HTR-8/SVneo (cell line): ENCODE measurements around the gene MET.

Experiments
- DNase-seq: peaks from one replicate; pipeline ENCODE4 v3.0.0; 2011; ENCODE audit warnings: low spot score, mixed read lengths; ENCODE audit not compliant: insufficient read length
- FAIRE-seq: peaks from 2 replicates; lab custom pipeline; 2011; peaks lifted over from hg19 to GRCh38; lab: Jason Lieb, UNC

The MET gene

GRCh38 chr7:116696707-116697106 lies 24.7 kb downstream of the MET start:
- no peak for DNase-seq
- no peak for FAIRE-seq

DNA sequence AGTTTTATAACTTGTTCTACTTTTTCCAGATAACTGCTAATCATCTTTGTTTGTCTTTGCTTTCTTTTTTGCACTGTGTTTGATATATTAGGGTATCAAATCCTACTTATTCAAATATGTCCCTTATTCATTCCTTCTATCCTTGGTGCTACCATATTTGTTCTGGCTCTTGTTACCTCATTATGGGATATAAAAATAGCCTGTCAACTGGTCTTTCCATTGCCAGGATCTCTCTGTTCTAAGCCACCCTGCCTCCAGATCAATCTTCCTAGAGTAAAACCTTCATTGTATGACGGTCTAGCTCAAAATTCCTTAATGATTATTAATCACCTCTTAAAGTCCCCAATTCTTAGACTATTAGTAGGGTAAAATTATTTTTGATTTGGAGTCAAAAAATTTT lies 25.2 kb downstream of the MET start:
- no peak for FAIRE-seq
- DNase-seq = no peak

- FAIRE-seq (no peak), DNase-seq (no peak)
Measured at GRCh38 chr7:116697761-116698160, 25.8 kb downstream of the MET start.

DNA sequence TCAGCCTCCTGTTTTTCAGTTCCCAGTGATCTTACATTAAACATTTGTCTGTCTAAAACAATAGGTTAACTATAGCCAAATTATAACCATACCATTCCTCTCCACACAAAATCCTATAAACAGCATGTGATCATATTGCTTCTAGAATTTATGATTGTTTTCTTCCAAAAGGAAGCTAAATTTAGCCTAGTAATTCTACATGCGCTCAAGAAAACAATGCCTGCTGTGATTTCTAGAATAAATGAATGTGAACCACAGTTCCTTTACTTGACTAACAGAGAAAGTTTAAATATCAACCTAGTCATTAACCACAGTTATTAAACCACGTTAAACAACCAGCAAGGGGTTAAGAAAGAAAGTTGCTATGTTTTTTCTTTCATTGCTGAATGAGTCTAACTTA lies 26.4 kb downstream of the MET start:
- FAIRE-seq = no peak
- no peak for DNase-seq

DNA sequence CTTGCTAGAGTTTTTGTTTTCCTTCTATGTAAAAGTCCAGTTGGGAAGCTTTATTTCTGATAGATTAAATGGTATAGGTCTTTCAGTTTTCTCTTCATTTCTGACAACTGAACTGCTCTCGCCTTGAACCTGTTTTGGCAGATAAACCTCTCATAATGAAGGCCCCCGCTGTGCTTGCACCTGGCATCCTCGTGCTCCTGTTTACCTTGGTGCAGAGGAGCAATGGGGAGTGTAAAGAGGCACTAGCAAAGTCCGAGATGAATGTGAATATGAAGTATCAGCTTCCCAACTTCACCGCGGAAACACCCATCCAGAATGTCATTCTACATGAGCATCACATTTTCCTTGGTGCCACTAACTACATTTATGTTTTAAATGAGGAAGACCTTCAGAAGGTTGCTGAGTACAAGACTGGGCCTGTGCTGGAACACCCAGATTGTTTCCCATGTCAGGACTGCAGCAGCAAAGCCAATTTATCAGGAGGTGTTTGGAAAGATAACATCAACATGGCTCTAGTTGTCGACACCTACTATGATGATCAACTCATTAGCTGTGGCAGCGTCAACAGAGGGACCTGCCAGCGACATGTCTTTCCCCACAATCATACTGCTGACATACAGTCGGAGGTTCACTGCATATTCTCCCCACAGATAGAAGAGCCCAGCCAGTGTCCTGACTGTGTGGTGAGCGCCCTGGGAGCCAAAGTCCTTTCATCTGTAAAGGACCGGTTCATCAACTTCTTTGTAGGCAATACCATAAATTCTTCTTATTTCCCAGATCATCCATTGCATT lies 27.1 kb downstream of the MET start:
- DNase-seq (no peak), FAIRE-seq (no peak)

DNA sequence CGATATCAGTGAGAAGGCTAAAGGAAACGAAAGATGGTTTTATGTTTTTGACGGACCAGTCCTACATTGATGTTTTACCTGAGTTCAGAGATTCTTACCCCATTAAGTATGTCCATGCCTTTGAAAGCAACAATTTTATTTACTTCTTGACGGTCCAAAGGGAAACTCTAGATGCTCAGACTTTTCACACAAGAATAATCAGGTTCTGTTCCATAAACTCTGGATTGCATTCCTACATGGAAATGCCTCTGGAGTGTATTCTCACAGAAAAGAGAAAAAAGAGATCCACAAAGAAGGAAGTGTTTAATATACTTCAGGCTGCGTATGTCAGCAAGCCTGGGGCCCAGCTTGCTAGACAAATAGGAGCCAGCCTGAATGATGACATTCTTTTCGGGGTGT lies 27.7 kb downstream of the MET start:
- DNase-seq (no peak), FAIRE-seq (no peak)

GRCh38 chr7:116702046-116702785 lies 30.2 kb downstream of the MET start:
- no peak for FAIRE-seq
- no peak for DNase-seq

GRCh38 chr7:116704650-116705228 lies 32.7 kb downstream of the MET start:
- DNase-seq = no peak
- FAIRE-seq = no peak

DNA sequence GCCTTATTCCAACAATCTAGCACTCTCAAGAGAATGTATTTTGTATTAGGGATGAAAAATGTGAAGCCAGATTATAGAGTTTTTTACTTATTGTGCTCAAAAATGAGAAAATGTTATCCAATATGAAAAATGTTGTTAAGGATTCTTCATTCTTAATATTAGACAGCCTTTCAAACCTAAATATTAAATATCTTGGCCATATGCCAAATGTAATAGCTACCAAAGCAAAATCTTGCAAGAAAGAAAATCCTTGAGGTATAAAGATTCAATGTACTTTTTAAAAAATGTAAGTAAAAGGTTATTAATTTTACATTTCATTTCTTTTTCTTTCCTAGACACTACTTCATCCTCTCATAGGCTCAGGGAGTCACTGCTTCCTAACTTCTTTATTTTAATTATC lies 33.4 kb downstream of the MET start:
- FAIRE-seq = no peak
- DNase-seq = no peak

- DNase-seq = peak; percentile 37
- no peak for FAIRE-seq
Measured at GRCh38 chr7:116706668-116707126, 34.7 kb downstream of the MET start.

DNA sequence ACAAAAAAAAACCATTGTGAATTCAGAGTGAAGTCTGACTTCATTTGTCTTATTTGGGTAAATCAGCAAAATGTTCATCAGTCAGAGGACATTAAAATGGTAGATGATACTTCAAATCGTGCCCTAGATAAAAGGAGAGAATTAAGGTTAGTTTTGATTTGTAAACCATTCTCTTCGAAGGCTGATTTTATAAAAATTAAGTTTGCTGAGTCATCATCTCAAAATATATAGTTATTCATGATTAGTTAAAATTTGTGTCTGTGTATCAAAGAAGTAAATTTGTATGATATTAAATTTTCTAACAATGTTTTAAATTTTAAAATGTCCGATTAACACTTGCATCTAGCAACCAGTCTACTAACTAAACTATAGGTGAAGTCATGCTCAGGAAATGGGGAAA lies 35.3 kb downstream of the MET start:
- FAIRE-seq = no peak
- no peak for DNase-seq

DNA sequence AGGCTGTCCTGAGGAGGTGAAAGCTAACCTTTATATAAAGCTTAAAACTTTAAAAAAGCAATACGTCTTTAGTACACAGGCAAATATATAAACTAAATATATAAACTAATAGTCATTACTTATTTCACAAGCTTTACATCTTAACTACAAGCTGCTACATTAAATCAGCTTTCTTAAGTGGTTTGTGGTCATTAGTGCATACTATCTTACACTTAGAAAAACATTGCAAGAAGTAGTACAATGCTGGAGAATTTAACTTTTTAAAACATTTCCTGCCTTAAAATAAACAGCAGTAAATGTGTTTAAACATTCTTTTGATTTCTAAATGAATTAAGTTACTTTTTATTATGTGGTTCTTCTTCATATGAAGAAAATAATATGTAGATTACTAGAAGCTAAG lies 36.3 kb downstream of the MET start:
- FAIRE-seq = no peak
- no peak for DNase-seq

- FAIRE-seq = no peak
- DNase-seq = no peak
Measured at GRCh38 chr7:116708861-116709260, 36.9 kb downstream of the MET start.

- no peak for DNase-seq
- FAIRE-seq = no peak
Measured at GRCh38 chr7:116709336-116709735, 37.3 kb downstream of the MET start.

- FAIRE-seq (no peak), DNase-seq (no peak)
Measured at GRCh38 chr7:116710764-116711452, 38.9 kb downstream of the MET start.

DNA sequence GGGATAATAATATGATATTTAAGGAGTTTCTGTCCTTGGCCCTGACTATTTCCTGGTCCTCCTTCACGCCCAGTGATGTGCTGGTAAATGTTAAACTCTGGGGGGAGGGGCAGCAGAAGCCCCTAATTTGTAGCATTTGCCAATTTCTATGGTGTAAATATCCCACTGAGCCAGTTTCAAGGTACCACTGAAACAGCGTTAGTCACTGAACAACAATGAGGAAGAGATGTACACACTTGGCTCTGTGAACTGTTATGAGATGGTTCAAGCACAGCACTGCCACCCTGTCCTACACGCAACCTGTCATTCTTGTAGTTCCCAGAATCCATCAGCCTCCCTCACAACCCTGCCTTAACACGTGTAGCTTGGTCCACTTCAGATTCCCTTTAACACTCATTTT lies 39.8 kb downstream of the MET start:
- FAIRE-seq = no peak

GRCh38 chr7:116713500-116713899 lies 41.5 kb downstream of the MET start:
- DNase-seq (no peak), FAIRE-seq (no peak)

More for the DNA sequence above, 39.8 kb downstream of the MET start:
- no peak for DNase-seq

DNA sequence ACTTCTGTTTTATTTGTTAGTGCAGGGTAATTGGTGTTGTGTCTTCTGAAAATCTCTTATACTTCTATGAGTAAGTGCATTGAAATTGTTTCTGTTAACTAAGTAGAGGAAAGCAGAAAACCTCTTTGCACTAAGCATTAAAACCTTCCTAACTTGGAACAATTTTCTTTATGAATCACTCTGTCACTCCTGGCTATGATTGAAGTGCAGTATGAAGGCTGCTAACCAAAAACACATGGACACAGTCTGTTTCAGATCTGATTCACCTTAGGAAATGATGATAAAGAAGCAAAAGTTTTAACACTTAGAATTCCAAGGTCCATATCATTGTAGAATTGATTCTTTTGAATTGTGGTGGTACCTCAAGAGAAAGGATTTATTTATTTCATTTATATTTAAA lies 41.9 kb downstream of the MET start:
- FAIRE-seq (no peak), DNase-seq (no peak)

GRCh38 chr7:116715077-116715476 lies 43.1 kb downstream of the MET start:
- FAIRE-seq (no peak), DNase-seq (no peak)

DNA sequence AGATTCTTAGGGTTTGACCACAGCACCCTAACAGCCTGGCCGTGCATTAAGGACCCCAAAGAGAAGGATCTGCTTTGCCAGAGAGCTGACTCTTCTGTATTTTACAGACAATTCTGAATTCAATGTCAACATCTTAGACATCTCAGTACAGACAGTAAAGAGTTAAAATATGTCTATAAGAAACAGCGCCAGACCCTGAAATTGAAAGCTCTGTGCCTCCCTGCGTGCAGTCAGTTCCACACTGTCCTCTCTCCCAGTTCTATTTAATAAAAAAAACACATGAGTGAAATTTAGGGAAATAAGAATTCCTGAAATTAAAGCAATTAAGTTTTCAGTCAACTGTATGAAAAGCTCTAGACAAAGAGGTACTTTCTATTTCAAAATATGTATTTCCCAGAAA lies 45.1 kb downstream of the MET start:
- no peak for DNase-seq
- FAIRE-seq = no peak
